ENCODE measurements around the gene AGPAT3. TPM values are rescaled to one million over a fixed set of nuclear protein-coding genes. Genes with fewer than 3 reads are reported as not detected.
"Not testable (repeated sequence)": the region's sequence is repeated elsewhere in the genome, so short reads cannot be mapped to it uniquely, and the experiment has no call there.

The AGPAT3 gene
- total RNA-seq, 1 donor from 2014 or later, result 7.8 TPM

DNA sequence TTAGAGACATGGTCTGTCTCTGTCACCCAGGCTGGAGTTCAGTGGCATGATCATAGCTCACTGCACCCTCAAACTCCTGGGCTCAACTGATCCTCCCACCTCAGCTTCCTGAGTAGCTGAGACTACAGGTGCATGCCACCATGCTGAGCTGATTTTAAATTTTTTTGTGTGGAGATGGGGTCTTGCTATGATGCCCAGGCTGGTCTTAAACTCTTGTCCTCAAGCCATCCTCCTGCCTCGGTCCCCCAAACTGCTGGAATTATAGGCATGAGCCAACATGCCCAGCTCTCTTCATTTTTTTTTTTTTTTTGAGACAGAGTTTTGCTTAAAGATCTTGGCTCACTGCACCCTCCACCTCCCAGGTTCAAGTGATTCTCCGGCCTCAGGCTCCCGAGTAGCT is 24.8 kb upstream of the AGPAT3 start:
- H3K27me3 ChIP-seq, result no peaks in the 10 kb centered on the region

DNA sequence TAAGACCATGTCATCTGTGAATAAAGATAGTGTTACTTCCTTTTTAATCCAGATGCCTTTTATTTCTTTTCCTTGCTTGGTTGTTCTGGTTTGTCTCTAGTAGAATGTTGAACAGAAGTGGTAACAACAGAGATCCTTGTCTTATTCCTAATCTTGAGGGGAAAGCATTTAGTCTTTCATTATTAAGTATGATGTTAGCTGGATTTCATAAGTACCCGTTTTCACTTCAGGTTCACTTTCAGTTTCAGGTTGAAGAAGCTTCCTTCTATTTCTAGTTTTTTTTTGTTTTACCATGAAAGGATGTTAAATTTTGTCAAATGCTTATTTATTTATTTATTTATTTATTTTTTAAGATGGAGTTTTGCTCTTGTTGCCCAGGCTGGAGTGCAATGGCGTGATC is 22.3 kb upstream of the AGPAT3 start:
- no peak overlapping the region for H3K27ac ChIP-seq
- no peak overlapping the region for H3K4me2 ChIP-seq
- no peaks in the 10 kb centered on the region for H3K27me3 ChIP-seq
- no peak overlapping the region for H3K4me3 ChIP-seq
- Mint-ChIP-seq H3K27me3 (ENCODE audit: insufficient read depth, low read depth) (peaks cover 2% of the 10 kb centered on the region), H3K9me3 (no peaks in the 10 kb centered on the region), H3K27ac (no peak overlapping the region), H3K4me3 (no peak overlapping the region), H3K4me1 (no peaks in the 10 kb centered on the region), H3K36me3 (no peaks in the 10 kb centered on the region)
- H2AFZ ChIP-seq (replicated peaks), result no peak overlapping the region
- no peak for DNase-seq (ENCODE audit: low spot score)
- no peak for TF ChIP-seq EZH2phosphoT487 (IDR thresholded peaks at IDR 0.05)
- no peak for TF ChIP-seq EZH2 (IDR thresholded peaks at IDR 0.05)
- TF ChIP-seq, protein P1, sequence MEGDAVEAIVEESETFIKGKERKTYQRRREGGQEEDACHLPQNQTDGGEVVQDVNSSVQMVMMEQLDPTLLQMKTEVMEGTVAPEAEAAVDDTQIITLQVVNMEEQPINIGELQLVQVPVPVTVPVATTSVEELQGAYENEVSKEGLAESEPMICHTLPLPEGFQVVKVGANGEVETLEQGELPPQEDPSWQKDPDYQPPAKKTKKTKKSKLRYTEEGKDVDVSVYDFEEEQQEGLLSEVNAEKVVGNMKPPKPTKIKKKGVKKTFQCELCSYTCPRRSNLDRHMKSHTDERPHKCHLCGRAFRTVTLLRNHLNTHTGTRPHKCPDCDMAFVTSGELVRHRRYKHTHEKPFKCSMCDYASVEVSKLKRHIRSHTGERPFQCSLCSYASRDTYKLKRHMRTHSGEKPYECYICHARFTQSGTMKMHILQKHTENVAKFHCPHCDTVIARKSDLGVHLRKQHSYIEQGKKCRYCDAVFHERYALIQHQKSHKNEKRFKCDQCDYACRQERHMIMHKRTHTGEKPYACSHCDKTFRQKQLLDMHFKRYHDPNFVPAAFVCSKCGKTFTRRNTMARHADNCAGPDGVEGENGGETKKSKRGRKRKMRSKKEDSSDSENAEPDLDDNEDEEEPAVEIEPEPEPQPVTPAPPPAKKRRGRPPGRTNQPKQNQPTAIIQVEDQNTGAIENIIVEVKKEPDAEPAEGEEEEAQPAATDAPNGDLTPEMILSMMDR (IDR thresholded peaks at IDR 0.05), result no peak
- H3K9me3 ChIP-seq (ENCODE audit: low read depth), result no peaks in the 10 kb centered on the region
- H3K36me3 ChIP-seq, result no peaks in the 10 kb centered on the region
- no peaks in the 10 kb centered on the region for H3K79me2 ChIP-seq (ENCODE audit: low read depth)
- H3K9ac ChIP-seq, result no peak overlapping the region
- no peaks in the 10 kb centered on the region for H3F3A ChIP-seq (ENCODE audit: low read depth)
- H4K20me1 ChIP-seq (ENCODE audit: low read depth), result no peaks in the 10 kb centered on the region
- H3K4me1 ChIP-seq, result no peaks in the 10 kb centered on the region

More for the DNA sequence above, 24.8 kb upstream of the AGPAT3 start:
- no peaks in the 10 kb centered on the region for H3K36me3 Mint-ChIP-seq
- Histone ChIP-seq H3K4me2 (no peak overlapping the region), H3K9ac (no peak overlapping the region), H3K4me1 (no peaks in the 10 kb centered on the region), H3F3A (ENCODE audit: low read depth) (no peaks in the 10 kb centered on the region), H4K20me1 (ENCODE audit: low read depth) (no peaks in the 10 kb centered on the region), H2AFZ (replicated peaks) (no peak overlapping the region), H3K4me3 (no peak overlapping the region), H3K79me2 (ENCODE audit: low read depth) (no peaks in the 10 kb centered on the region), H3K36me3 (no peaks in the 10 kb centered on the region), H3K27ac (no peak overlapping the region), H3K9me3 (ENCODE audit: low read depth) (no peaks in the 10 kb centered on the region)
- TF ChIP-seq EZH2 (IDR thresholded peaks at IDR 0.05), result no peak
- peaks cover 7% of the 10 kb centered on the region for H3K27me3 Mint-ChIP-seq (ENCODE audit: insufficient read depth, low read depth)
- H3K27ac Mint-ChIP-seq, result no peak overlapping the region
- no peaks in the 10 kb centered on the region for H3K4me1 Mint-ChIP-seq
- no peak for DNase-seq (ENCODE audit: low spot score)
- no peaks in the 10 kb centered on the region for H3K9me3 Mint-ChIP-seq
- H3K4me3 Mint-ChIP-seq, result no peak overlapping the region

DNA sequence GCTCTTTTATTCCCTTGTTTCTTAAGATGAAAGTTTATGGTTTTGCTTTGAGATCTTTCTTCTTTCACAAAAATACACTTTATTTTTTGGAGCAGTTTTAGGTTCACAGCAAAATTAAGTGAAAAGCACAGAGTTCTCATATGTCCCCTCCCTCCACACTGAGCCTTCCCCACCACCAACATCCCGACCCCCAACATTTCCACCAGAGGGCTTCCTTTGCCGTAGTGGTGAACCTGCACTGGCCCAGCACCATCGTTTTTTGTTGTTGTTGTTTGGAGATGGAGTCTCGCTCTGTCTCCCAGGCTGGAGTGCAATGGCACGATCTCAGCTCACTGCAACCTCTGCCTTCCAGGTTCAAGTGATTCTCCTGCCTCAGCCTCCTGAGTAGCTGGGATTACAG is 20.1 kb upstream of the AGPAT3 start:
- not testable (repeated sequence) for H3F3A ChIP-seq (ENCODE audit: low read depth); H3K27ac ChIP-seq; H3K9me3 ChIP-seq (ENCODE audit: low read depth); H3K4me1 Mint-ChIP-seq; H3K4me2 ChIP-seq; H3K27me3 Mint-ChIP-seq (ENCODE audit: insufficient read depth, low read depth); H3K79me2 ChIP-seq (ENCODE audit: low read depth); H3K4me3 Mint-ChIP-seq; H4K20me1 ChIP-seq (ENCODE audit: low read depth); H3K27me3 ChIP-seq; H3K36me3 ChIP-seq; H3K36me3 Mint-ChIP-seq; H3K27ac Mint-ChIP-seq; H3K9me3 Mint-ChIP-seq; H3K4me3 ChIP-seq; H3K4me1 ChIP-seq; H3K9ac ChIP-seq
- DNase-seq (ENCODE audit: low spot score), result peak; percentile 29
- peak overlapping the region; percentile 29 for H2AFZ ChIP-seq (replicated peaks)

DNA sequence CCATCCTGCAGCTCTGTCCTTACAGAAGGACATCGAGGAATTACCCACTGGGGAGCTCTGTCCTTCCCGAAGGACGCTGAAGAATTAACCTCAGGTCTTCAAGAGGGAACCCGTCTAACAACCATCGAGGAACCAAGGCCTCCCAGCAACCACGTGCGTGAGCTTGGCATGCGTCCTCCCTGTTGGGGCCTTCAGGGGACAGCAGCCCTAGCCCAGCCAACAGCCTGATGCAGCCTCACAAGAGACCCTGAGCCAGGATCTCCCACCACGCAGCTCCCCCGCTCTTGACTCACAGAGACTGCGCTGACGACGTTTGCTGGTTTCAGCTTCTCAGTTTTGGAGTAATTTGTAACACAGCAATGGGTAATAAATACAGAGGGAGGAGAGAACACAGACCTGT is 19.6 kb upstream of the AGPAT3 start:
- Mint-ChIP-seq H3K9me3 (peaks cover 4% of the 10 kb centered on the region), H3K27ac (no peak overlapping the region), H3K27me3 (ENCODE audit: insufficient read depth, low read depth) (peaks cover 6% of the 10 kb centered on the region), H3K36me3 (no peaks in the 10 kb centered on the region), H3K4me3 (no peak overlapping the region), H3K4me1 (no peaks in the 10 kb centered on the region)
- no peak for DNase-seq (ENCODE audit: low spot score)
- H3K79me2 ChIP-seq (ENCODE audit: low read depth), result no peaks in the 10 kb centered on the region
- peak overlapping the region; percentile 29 for H2AFZ ChIP-seq (replicated peaks)
- no peak overlapping the region for H3K4me3 ChIP-seq
- H3K27me3 ChIP-seq, result no peaks in the 10 kb centered on the region
- H4K20me1 ChIP-seq (ENCODE audit: low read depth), result no peaks in the 10 kb centered on the region
- H3K9ac ChIP-seq, result no peak overlapping the region
- H3K4me2 ChIP-seq, result no peak overlapping the region
- H3K9me3 ChIP-seq (ENCODE audit: low read depth), result no peaks in the 10 kb centered on the region
- no peaks in the 10 kb centered on the region for H3K4me1 ChIP-seq
- H3F3A ChIP-seq (ENCODE audit: low read depth), result no peaks in the 10 kb centered on the region
- no peak overlapping the region for H3K27ac ChIP-seq
- H3K36me3 ChIP-seq, result no peaks in the 10 kb centered on the region
- TF ChIP-seq EZH2 (IDR thresholded peaks at IDR 0.05) (no peak), EZH2phosphoT487 (IDR thresholded peaks at IDR 0.05) (no peak)
- TF ChIP-seq, protein P1 (IDR thresholded peaks at IDR 0.05), result no peak
